SU-DHL-6 (cell line): Measurements from ENCODE around the gene KCNN2.

Experiments
- H2AFZ ChIP-seq: fragments of 200-600 bp; sonication (generic); 2 replicates; pipeline ENCODE4 v1.6.1; 2014; ENCODE audit warnings: low read depth, mild to moderate bottlenecking, moderate library complexity, mixed read lengths, antibody characterized with exemption, low read length; ENCODE audit not compliant: severe bottlenecking
- H3F3A ChIP-seq: fragments of 200-600 bp; shearing (Covaris generic); 2 replicates; pipeline ENCODE4 v1.6.0; 2016; ENCODE audit warnings: antibody characterized with exemption, mild to moderate bottlenecking; ENCODE audit not compliant: insufficient read depth
- H3K27ac ChIP-seq: fragments of 200-600 bp; sonication (generic); 2 replicates; pipeline ENCODE4 v1.5.1; 2016; ENCODE audit warnings: low read depth, mild to moderate bottlenecking, low read length, moderate library complexity, mixed read lengths
- H3K27me3 ChIP-seq: fragments of 200-600 bp; sonication (generic), shearing (Covaris generic); 2 replicates; pipeline ENCODE4 v1.6.0; 2014; ENCODE audit warnings: mild to moderate bottlenecking, low read length
- H3K36me3 ChIP-seq: fragments of 200-600 bp; sonication (generic); 2 replicates; pipeline ENCODE4 v1.6.1; 2014; ENCODE audit warnings: mild to moderate bottlenecking, low read length, mixed read lengths
- H3K4me2 ChIP-seq: fragments of 300-600, 200-600 bp; shearing (Covaris generic), sonication (generic); 2 replicates; pipeline ENCODE4 v1.6.0; 2014; ENCODE audit warnings: low read length, low read depth, mild to moderate bottlenecking; ENCODE audit not compliant: poor library complexity, severe bottlenecking
- H3K4me3 ChIP-seq: fragments of 200-600 bp; sonication (generic); 2 replicates; pipeline ENCODE4 v1.5.1; 2014; ENCODE audit warnings: antibody characterized with exemption, low read length, mild to moderate bottlenecking, mixed read lengths; ENCODE audit not compliant: insufficient read depth, poor library complexity, severe bottlenecking
- H3K79me2 ChIP-seq: fragments of 200-600 bp; sonication (generic); 2 replicates; pipeline ENCODE4 v1.6.1; 2014; ENCODE audit warnings: mild to moderate bottlenecking, low read length, moderate library complexity; ENCODE audit not compliant: insufficient read depth
- H3K9ac ChIP-seq: fragments of 200-600 bp; sonication (generic); 2 replicates; pipeline ENCODE4 v1.7.0; 2014; ENCODE audit warnings: mild to moderate bottlenecking, low read length
- H3K9me2 ChIP-seq: fragments of 200-600 bp; sonication (generic); replicated peaks from 2 replicates; pipeline ENCODE4 v1.6.1; 2014; ENCODE audit warnings: low read length; ENCODE audit not compliant: insufficient read depth
- H3K9me3 ChIP-seq: fragments of 200-600 bp; sonication (generic); 2 replicates; pipeline ENCODE4 v1.6.1; 2014; ENCODE audit warnings: low read length, mixed read lengths; ENCODE audit not compliant: insufficient read depth
- H4K20me1 ChIP-seq: fragments of 200-600 bp; sonication (generic); 2 replicates; pipeline ENCODE4 v1.6.1; 2014; ENCODE audit warnings: low read depth, mild to moderate bottlenecking, antibody characterized with exemption, low read length, moderate library complexity, mixed read lengths
- EZH2phosphoT487 ChIP-seq: fragments of 200-600 bp; sonication (generic), shearing (Covaris generic); conservative IDR thresholded peaks from 2 replicates; pipeline ENCODE4 v1.6.1; 2018; ENCODE audit warnings: mild to moderate bottlenecking, antibody characterized with exemption, low read length, moderate library complexity, mixed read lengths
- TF ChIP-seq, protein P1 (sequence below): fragments of 200-600 bp; sonication (generic); IDR thresholded peaks from one replicate; pipeline ENCODE4 v1.5.1; 2017; ENCODE audit warnings: antibody characterized with exemption, mild to moderate bottlenecking, low read length, moderate library complexity; ENCODE audit not compliant: insufficient read depth, poor library complexity, severe bottlenecking

KCNN2 gene

DNA sequence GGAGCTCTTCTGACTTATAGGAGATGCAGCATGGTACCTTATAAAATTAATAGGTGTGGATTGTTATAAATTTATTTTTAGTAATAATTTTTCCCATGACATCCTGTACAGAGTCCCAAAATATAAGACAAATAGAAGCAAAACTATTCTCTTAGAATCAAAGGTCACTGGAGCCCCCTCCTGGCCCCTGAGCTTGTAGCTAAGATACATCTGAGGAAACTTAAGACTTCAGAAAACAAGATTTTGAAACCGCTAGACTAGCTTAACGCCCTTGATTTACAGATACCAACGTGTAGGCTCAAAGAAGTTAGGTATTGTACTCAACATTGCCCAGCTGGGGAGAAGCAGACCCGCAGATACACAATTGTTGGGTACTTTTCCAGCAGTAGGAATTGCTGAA is 45.7 kb upstream of the KCNN2 start:
- Histone ChIP-seq H3K4me3 (no peak overlapping the region), H2AFZ (no peak overlapping the region), H3K9me3 (no peaks in the 10 kb centered on the region), H3K27ac (no peak overlapping the region), H3K9ac (no peak overlapping the region), H3K9me2 (no peaks in the 10 kb centered on the region), H3K4me2 (no peak overlapping the region), H3K79me2 (no peaks in the 10 kb centered on the region), H3K27me3 (no peaks in the 10 kb centered on the region), H3F3A (no peaks in the 10 kb centered on the region), H3K36me3 (no peaks in the 10 kb centered on the region), H4K20me1 (no peaks in the 10 kb centered on the region)
- TF ChIP-seq, protein P1, sequence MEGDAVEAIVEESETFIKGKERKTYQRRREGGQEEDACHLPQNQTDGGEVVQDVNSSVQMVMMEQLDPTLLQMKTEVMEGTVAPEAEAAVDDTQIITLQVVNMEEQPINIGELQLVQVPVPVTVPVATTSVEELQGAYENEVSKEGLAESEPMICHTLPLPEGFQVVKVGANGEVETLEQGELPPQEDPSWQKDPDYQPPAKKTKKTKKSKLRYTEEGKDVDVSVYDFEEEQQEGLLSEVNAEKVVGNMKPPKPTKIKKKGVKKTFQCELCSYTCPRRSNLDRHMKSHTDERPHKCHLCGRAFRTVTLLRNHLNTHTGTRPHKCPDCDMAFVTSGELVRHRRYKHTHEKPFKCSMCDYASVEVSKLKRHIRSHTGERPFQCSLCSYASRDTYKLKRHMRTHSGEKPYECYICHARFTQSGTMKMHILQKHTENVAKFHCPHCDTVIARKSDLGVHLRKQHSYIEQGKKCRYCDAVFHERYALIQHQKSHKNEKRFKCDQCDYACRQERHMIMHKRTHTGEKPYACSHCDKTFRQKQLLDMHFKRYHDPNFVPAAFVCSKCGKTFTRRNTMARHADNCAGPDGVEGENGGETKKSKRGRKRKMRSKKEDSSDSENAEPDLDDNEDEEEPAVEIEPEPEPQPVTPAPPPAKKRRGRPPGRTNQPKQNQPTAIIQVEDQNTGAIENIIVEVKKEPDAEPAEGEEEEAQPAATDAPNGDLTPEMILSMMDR, result no peak
- TF ChIP-seq EZH2phosphoT487, result no peak

DNA sequence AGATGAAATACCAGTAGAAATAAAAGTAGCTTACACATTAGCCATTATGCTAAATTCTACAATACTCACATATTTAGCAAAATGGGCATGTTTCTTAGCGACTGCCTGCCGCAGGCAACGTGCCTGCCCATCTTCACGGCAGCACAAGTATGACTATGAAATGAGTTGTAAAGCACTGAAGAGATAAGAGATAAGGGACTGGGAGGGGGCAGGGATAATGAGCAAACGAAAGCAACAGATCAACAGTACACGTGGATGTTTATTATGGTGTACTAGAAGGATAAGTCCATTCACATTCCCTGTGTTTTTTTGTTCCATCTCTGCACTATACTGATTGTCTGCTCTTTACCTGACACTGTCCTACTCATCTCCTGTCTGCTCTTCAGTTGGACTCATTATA is 44.1 kb upstream of the KCNN2 start:
- Histone ChIP-seq H2AFZ (no peak overlapping the region), H3K27me3 (no peaks in the 10 kb centered on the region), H4K20me1 (no peaks in the 10 kb centered on the region), H3K27ac (no peak overlapping the region), H3K4me3 (no peak overlapping the region), H3K36me3 (no peaks in the 10 kb centered on the region), H3K79me2 (no peaks in the 10 kb centered on the region), H3K9me2 (no peaks in the 10 kb centered on the region), H3K4me2 (no peak overlapping the region), H3K9me3 (no peaks in the 10 kb centered on the region), H3K9ac (no peak overlapping the region), H3F3A (no peaks in the 10 kb centered on the region)
- TF ChIP-seq EZH2phosphoT487, result no peak
- TF ChIP-seq, protein P1, result no peak

DNA sequence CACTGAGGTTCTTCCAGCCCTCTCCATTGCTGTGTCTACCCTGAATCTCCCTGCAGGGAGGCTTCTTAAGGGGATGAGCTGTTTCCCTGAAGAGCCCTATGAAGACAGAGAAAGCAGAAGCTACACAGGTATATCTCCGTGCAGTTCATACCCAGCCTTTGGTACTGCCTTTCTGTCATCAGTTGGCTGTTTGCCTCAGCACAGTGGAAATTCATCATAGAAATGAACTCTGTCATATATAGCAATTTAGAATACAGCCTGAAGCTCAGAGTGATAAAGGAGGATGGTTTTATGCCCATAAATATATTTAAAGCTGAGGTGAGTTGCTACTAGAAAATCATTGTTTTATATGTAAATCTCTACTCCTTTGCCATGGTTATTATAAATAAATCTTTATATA is 42.6 kb upstream of the KCNN2 start:
- Histone ChIP-seq H3K9me3 (no peaks in the 10 kb centered on the region), H3K27ac (no peak overlapping the region), H3F3A (no peaks in the 10 kb centered on the region), H3K4me3 (no peak overlapping the region), H3K79me2 (no peaks in the 10 kb centered on the region), H3K27me3 (no peaks in the 10 kb centered on the region), H3K9ac (no peak overlapping the region), H3K4me2 (no peak overlapping the region), H3K36me3 (no peaks in the 10 kb centered on the region), H4K20me1 (no peaks in the 10 kb centered on the region), H2AFZ (no peak overlapping the region), H3K9me2 (no peaks in the 10 kb centered on the region)
- TF ChIP-seq, protein P1, result no peak
- TF ChIP-seq EZH2phosphoT487, result no peak
